Smooth muscle cell (in vitro differentiated cells): ENCODE results near the gene KRTAP10-8. TPM values are rescaled to one million over a fixed set of nuclear protein-coding genes. Genes with fewer than 3 reads are reported as not detected.
"Not testable (repeated sequence)": the region's sequence is repeated elsewhere in the genome, so short reads cannot be mapped to it uniquely, and the experiment has no call there.

Experiments used
- DNase-seq: peaks from one replicate; lab custom pipeline; 2025; ENCODE audit not compliant: unreplicated experiment; lab: John Stamatoyannopoulos, UW
- H2AFZ ChIP-seq: fragments of 200-600 bp; sonication (generic); 2 replicates; pipeline ENCODE4 v1.6.0; 2016; ENCODE audit warnings: antibody characterized with exemption, low read depth, mild to moderate bottlenecking
- H3F3A ChIP-seq: fragments of 200-600 bp; sonication (generic); 2 replicates; pipeline ENCODE4 v1.6.0; 2017; ENCODE audit warnings: antibody characterized with exemption, low read depth
- H3K27ac ChIP-seq: fragments of 200-600 bp; sonication (generic); 2 replicates; pipeline ENCODE4 v1.5.1; 2016; ENCODE audit warnings: low read depth, mild to moderate bottlenecking
- H3K27me3 ChIP-seq: fragments of 200-600 bp; sonication (generic); 2 replicates; pipeline ENCODE4 v1.6.1; 2016; ENCODE audit warnings: low read depth, mild to moderate bottlenecking
- H3K36me3 ChIP-seq: fragments of 200-600 bp; sonication (generic); 2 replicates; pipeline ENCODE4 v1.5.1; 2016; ENCODE audit warnings: low read depth
- H3K4me1 ChIP-seq: fragments of 200-600 bp; sonication (generic); 2 replicates; pipeline ENCODE4 v1.5.1; 2016; ENCODE audit warnings: low read depth
- H3K4me2 ChIP-seq: fragments of 200-600 bp; sonication (generic); 2 replicates; pipeline ENCODE4 v1.6.0; 2016; ENCODE audit warnings: mild to moderate bottlenecking
- H3K4me3 ChIP-seq: fragments of 200-600 bp; sonication (generic); 2 replicates; pipeline ENCODE4 v1.5.1; 2016; ENCODE audit warnings: mild to moderate bottlenecking
- H3K79me2 ChIP-seq: fragments of 200-600 bp; sonication (generic); 2 replicates; pipeline ENCODE4 v1.6.0; 2016; ENCODE audit warnings: low read depth, mild to moderate bottlenecking
- H3K9ac ChIP-seq: fragments of 200-600 bp; sonication (generic); 2 replicates; pipeline ENCODE4 v1.6.0; 2016; ENCODE audit warnings: low read depth
- H3K9me3 ChIP-seq: fragments of 200-600 bp; sonication (generic); replicated peaks from 2 replicates; pipeline ENCODE4 v1.5.1; 2016; ENCODE audit warnings: low read depth
- H4K20me1 ChIP-seq: fragments of 200-600 bp; sonication (generic); 2 replicates; pipeline ENCODE4 v1.6.0; 2016; ENCODE audit warnings: low read depth
- WGBS: methylation state at CpG from one replicate; pipeline ENCODE4 v1.1.7; 2016; ENCODE audit warnings: low lambda C conversion rate; 5-methylcytosine and 5-hydroxymethylcytosine counted together
- polyA plus RNA-seq: library from polyadenylated mRNA; unstranded; fragments of >200 nt; fragmentation: Nextera tagmentation; extraction: Ambion mirVana; gene quantifications from 2 replicates; pipeline ENCODE4 v1.2.1, GENCODE V29; 2016
- total RNA-seq: library from RNA; depleted of rRNA; stranded (reverse); fragments of >200 nt; gene quantifications from 2 replicates; pipeline ENCODE4 v1.2.3, GENCODE V29; 2014
- TF ChIP-seq, protein P1 (sequence below): fragments of 200-600 bp; sonication (generic); IDR thresholded peaks from 2 replicates; pipeline ENCODE4 v1.5.1; 2017; ENCODE audit warnings: borderline replicate concordance, mild to moderate bottlenecking, antibody characterized with exemption; ENCODE audit not compliant: insufficient read depth, poor library complexity, severe bottlenecking

The KRTAP10-8 gene
- total and polyA plus RNA-seq, 2 experiments from 2014 or later = not detected

DNA sequence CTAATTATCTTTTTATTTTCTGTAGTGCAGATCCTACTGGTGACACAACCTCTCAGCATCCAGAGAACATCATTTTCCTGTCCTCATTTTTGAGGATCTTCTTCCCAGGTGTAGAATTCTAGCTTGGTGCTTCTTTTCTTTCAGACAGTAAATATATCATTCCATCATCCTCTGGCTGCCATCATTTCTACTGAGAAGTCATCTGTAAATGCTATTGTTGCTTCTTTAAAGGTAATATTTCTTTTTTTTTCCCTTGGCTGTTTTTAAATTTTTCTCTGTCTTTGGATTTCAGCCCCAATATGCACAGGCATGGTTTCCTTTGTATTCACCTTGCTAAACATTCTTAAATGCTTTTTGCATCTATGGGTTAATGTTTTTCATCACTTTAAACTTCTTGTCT lies 11.7 kb downstream of the KRTAP10-8 start:
- Histone ChIP-seq H3K36me3 (no peaks in the 10 kb centered on the region), H3K79me2 (no peaks in the 10 kb centered on the region), H3K27ac (no peak overlapping the region), H3K9ac (no peak overlapping the region), H3K27me3 (no peaks in the 10 kb centered on the region), H4K20me1 (no peaks in the 10 kb centered on the region), H3K4me1 (no peaks in the 10 kb centered on the region), H3K4me3 (no peak overlapping the region), H3K9me3 (no peaks in the 10 kb centered on the region), H2AFZ (no peak overlapping the region), H3F3A (no peaks in the 10 kb centered on the region), H3K4me2 (no peak overlapping the region)
- no peak for DNase-seq
- TF ChIP-seq, protein P1, sequence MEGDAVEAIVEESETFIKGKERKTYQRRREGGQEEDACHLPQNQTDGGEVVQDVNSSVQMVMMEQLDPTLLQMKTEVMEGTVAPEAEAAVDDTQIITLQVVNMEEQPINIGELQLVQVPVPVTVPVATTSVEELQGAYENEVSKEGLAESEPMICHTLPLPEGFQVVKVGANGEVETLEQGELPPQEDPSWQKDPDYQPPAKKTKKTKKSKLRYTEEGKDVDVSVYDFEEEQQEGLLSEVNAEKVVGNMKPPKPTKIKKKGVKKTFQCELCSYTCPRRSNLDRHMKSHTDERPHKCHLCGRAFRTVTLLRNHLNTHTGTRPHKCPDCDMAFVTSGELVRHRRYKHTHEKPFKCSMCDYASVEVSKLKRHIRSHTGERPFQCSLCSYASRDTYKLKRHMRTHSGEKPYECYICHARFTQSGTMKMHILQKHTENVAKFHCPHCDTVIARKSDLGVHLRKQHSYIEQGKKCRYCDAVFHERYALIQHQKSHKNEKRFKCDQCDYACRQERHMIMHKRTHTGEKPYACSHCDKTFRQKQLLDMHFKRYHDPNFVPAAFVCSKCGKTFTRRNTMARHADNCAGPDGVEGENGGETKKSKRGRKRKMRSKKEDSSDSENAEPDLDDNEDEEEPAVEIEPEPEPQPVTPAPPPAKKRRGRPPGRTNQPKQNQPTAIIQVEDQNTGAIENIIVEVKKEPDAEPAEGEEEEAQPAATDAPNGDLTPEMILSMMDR = no peak

GRCh38 chr21:44625756-44626155 lies 13.9 kb downstream of the KRTAP10-8 start:
- H3K27ac ChIP-seq = no peak overlapping the region
- no peak overlapping the region for H3K9ac ChIP-seq
- H3K27me3 ChIP-seq = no peaks in the 10 kb centered on the region
- H3F3A ChIP-seq = no peaks in the 10 kb centered on the region
- no peaks in the 10 kb centered on the region for H3K36me3 ChIP-seq
- WGBS = 98% methylated on average over 7 of the region's 7 CpGs
- no peak overlapping the region for H2AFZ ChIP-seq
- H3K4me3 ChIP-seq = no peak overlapping the region
- no peaks in the 10 kb centered on the region for H3K4me1 ChIP-seq
- no peaks in the 10 kb centered on the region for H3K9me3 ChIP-seq
- no peaks in the 10 kb centered on the region for H4K20me1 ChIP-seq
- DNase-seq = no peak
- H3K79me2 ChIP-seq = no peaks in the 10 kb centered on the region
- no peak overlapping the region for H3K4me2 ChIP-seq
- TF ChIP-seq, protein P1 = no peak

- H4K20me1 ChIP-seq = no peaks in the 10 kb centered on the region
- TF ChIP-seq, protein P1 = no peak
- no peaks in the 10 kb centered on the region for H3K27me3 ChIP-seq
- H3K9ac ChIP-seq = no peak overlapping the region
- H3F3A ChIP-seq = no peaks in the 10 kb centered on the region
- no peak overlapping the region for H2AFZ ChIP-seq
- no peaks in the 10 kb centered on the region for H3K36me3 ChIP-seq
- no peak overlapping the region for H3K4me3 ChIP-seq
- DNase-seq = no peak
- no peaks in the 10 kb centered on the region for H3K9me3 ChIP-seq
- H3K79me2 ChIP-seq = no peaks in the 10 kb centered on the region
- WGBS = 93% methylated on average over 10 of the region's 10 CpGs
- H3K4me1 ChIP-seq = no peaks in the 10 kb centered on the region
- H3K4me2 ChIP-seq = no peak overlapping the region
- no peak overlapping the region for H3K27ac ChIP-seq
These were observed 14.4 kb downstream of the KRTAP10-8 start for GRCh38 chr21:44626262-44626661.

DNA sequence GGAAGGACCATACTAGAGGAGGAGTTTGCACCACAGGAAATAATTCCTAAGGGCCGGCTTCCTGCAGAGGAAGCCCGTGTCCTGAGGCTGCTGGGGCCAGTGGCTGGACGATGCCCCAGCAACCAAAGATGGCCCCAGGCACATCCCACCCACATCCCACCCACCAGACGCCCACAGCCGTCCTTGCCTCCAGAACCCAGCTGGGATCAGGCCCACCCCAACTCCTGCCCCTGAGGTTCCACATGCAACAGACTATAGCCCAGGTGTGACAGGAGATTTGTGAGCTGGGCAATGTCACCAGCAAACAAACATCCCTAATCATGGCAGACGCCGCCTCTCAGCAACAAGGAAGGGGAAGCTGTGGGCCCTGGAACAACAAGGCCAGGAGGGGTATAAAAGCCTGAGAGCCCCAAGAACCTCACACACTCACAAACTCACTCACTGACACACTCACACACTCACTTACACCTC lies 14.8 kb downstream of the KRTAP10-8 start, which contains the start of gene KRTAP10-9:
TSS of gene KRTAP10-9 (plus strand) at position 421 of the 471 bp plus-strand sequence. CDS start 79 bp downstream, outside the sequence.
- no peak within 1 kb of the TSS for H3K4me2 ChIP-seq
- H3K27ac ChIP-seq = no peak within 1 kb of the TSS
- no peaks in the 10 kb centered on the region for H3K36me3 ChIP-seq
- DNase-seq = no peak
- no peak within 1 kb of the TSS for H2AFZ ChIP-seq
- H3K79me2 ChIP-seq = no peaks in the 10 kb centered on the region
- TF ChIP-seq, protein P1 = no peak
- WGBS = 96% methylated on average over 7 of the region's 7 CpGs
- no peaks in the 10 kb centered on the region for H3K4me1 ChIP-seq
- H3K9ac ChIP-seq = no peak within 1 kb of the TSS
- no peaks in the 10 kb centered on the region for H3K9me3 ChIP-seq
- no peaks in the 10 kb centered on the region for H3K27me3 ChIP-seq
- no peaks in the 10 kb centered on the region for H4K20me1 ChIP-seq
- H3F3A ChIP-seq = no peaks in the 10 kb centered on the region
- H3K4me3 ChIP-seq = no peak within 1 kb of the TSS

GRCh38 chr21:44627181-44627822 lies 15.4 kb downstream of the KRTAP10-8 start:
- not testable (repeated sequence) for H3K4me3 ChIP-seq, H3K27ac ChIP-seq, H3K4me2 ChIP-seq, H2AFZ ChIP-seq, H3K4me1 ChIP-seq, H3K27me3 ChIP-seq, H4K20me1 ChIP-seq, DNase-seq, H3F3A ChIP-seq, H3K9me3 ChIP-seq, H3K36me3 ChIP-seq, H3K79me2 ChIP-seq, H3K9ac ChIP-seq
- WGBS = 91% methylated on average over 15 of the region's 20 CpGs
